ENCODE data around the gene ZNF207. TPM values are rescaled to one million over a fixed set of nuclear protein-coding genes. Genes with fewer than 3 reads are reported as not detected.
"Not testable (repeated sequence)": the region's sequence is repeated elsewhere in the genome, so short reads cannot be mapped to it uniquely, and the experiment has no call there.

Gene ZNF207
- total RNA-seq, 2 experiments from 2014 or later, result 271 to 292 TPM

DNA sequence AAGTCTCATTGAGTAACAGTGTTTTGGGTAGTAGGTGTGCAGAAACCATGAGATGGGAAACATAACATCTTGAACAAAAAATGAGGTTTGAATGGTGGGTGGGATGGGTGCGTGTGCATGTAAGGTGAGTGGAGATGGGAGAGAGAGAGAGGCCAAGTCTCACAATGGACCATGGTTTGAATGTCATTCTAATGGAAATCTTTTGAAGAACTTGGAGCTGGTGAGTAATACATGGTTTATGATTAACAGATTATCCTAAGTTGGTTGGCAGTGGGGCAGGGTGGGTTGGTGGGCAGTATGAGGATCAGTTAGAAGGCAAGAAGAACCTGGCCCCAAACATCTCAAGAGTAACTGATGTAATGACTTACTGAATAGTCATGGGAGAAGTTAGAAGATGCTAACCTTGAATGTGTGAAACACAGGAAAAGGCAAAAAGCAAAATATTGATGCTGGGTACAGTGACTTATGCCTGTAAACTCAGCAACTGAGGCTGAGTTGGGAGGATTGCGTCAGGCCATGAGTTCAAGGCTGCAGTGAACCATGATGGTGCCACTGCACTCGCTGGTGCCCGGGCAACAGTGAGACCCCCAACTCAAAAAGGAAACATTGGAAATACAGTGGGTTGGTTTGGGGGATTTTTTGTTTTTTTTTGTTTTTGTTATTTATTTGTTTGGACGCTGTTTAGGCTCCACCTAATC, 32.7 kb downstream of the ZNF207 start:
- ATAC-seq, result no peak
- Mint-ChIP-seq H3K36me3 (peaks cover 34% of the 10 kb centered on the region), H3K27ac (no peak overlapping the region), H3K4me1 (peaks cover 2% of the 10 kb centered on the region), H3K9me3 (ENCODE audit: low read depth) (no peaks in the 10 kb centered on the region), H3K27me3 (no peaks in the 10 kb centered on the region), H3K4me3 (no peak overlapping the region)
- CTCF ChIA-PET, result no interaction called here
- no peak for DNase-seq

DNA sequence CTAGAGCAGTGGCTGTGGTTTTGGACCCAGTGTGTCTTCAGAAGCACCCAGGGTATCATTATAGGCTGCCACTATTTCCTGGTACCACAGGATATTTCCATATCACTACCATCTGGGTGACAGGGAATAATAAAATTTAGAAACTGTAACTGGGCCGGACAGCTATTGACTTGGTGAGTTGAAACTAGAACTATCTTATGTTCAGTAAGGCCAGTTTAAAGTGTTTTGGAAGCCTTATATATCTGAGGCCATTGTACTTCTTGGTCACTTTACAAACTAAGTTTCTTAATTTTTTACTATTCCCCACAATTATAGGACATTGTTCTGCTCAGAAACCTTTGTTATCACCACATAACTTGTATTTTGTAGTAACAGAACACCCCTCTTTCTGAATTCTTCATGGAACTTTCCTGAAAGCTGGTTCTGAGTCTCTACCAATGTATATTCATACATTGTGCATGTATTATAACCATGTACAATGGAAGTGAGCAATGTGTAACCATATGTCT, 34.0 kb downstream of the ZNF207 start:
- ATAC-seq (no peak), DNase-seq (no peak)
- H3K36me3 Mint-ChIP-seq, result peaks cover 25% of the 10 kb centered on the region
- no peak overlapping the region for H3K4me3 Mint-ChIP-seq
- H3K4me1 Mint-ChIP-seq, result no peaks in the 10 kb centered on the region
- no peak overlapping the region for H3K27ac Mint-ChIP-seq
- no peaks in the 10 kb centered on the region for H3K27me3 Mint-ChIP-seq
- CTCF ChIA-PET, result interaction anchor here (1.1 kb wide), 1 partner anchor 11 kb away, joined by 3 read pairs; no protein-coding TSS in a partner anchor
- H3K9me3 Mint-ChIP-seq (ENCODE audit: low read depth), result no peaks in the 10 kb centered on the region

DNA sequence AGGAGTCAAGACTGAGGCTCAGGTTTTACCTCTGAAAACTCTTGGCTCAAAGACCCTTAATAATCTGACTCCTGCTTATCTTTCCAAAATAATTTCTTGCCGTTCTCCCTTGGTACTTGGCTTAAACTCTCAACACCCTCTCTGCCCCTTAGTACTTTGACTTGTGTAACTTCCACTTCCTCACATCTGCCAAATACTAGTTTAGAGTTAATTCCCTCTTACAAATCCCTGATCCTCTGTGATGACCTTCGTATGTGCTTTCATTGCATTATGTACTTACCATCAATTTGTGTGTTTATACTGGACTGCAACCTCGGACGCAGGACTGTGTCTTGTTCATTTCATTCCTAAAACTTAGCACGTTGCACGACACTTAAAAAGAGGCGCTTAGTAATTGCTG, 35.2 kb downstream of the ZNF207 start:
- ATAC-seq (no peak), DNase-seq (no peak)
- Mint-ChIP-seq H3K4me1 (no peaks in the 10 kb centered on the region), H3K27me3 (no peaks in the 10 kb centered on the region), H3K9me3 (ENCODE audit: low read depth) (no peaks in the 10 kb centered on the region), H3K27ac (no peak overlapping the region), H3K36me3 (peaks cover 23% of the 10 kb centered on the region), H3K4me3 (no peak overlapping the region)
- CTCF ChIA-PET, result no interaction called here

DNA sequence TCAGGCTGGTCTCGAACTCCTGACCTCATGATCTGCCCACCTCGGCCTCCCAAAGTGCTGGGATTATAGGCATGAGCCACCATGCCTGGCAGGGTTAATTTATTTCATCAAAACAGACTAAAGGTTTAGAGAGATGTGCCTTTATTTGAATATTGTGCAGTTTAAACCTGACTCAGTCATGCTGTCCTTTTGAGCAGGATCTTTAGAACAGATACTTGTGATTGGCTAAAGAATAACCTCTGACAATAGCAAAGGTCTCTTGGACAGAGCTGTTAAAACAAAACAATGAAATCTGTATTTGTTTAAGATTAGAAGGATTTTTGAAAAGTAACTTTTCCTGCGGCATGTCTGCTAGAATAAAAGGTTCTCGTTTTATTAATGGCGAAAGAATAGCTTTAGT, 36.0 kb downstream of the ZNF207 start:
- H3K27ac Mint-ChIP-seq, result no peak overlapping the region
- ATAC-seq (no peak), DNase-seq (no peak)
- H3K4me1 Mint-ChIP-seq, result no peaks in the 10 kb centered on the region
- no peaks in the 10 kb centered on the region for H3K27me3 Mint-ChIP-seq
- CTCF ChIA-PET, result no interaction called here
- H3K9me3 Mint-ChIP-seq (ENCODE audit: low read depth), result no peaks in the 10 kb centered on the region
- H3K4me3 Mint-ChIP-seq, result no peak overlapping the region
- H3K36me3 Mint-ChIP-seq, result peaks cover 21% of the 10 kb centered on the region

DNA sequence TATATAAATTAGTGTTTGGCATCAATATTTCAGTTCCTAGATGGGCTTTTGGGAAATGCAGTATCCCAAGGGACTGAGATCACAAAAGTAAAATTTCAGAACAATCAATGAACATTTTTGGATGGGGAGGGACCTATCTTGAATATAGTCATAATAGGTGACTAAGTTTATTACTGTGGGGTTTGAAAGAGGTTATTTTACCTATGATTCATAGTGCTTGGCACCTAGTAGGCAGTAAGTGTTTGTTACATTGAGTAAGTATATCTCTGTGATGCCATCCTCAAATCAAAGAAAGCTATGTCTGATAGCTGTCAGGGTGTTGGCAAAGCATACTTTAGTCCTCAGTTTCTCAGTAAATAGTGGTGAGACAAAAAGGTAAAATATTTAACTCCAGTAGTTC, 36.9 kb downstream of the ZNF207 start:
- ATAC-seq (no peak), DNase-seq (no peak)
- Mint-ChIP-seq H3K27me3 (no peaks in the 10 kb centered on the region), H3K4me3 (no peak overlapping the region), H3K4me1 (no peaks in the 10 kb centered on the region), H3K36me3 (peaks cover 18% of the 10 kb centered on the region), H3K27ac (no peak overlapping the region), H3K9me3 (ENCODE audit: low read depth) (no peaks in the 10 kb centered on the region)
- CTCF ChIA-PET, result no interaction called here

DNA sequence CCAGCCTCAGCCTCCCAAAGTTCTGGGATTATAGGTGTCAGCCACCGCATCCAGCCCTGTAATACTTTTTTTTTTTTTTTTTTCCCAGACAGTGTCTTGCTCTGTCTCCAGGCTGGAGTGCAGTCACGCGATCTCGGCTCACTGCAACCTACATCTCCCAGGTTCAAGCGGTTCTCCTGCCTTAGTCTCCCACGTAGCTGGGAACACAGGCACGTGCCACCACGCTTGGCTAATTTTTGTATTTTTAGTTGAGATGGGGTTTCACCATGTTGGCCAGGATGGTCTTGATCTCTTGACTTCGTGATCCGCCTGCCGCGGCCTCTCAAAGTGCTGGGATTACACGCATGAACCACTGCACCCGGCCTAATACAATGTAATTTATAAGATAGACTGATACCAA, 38.2 kb downstream of the ZNF207 start:
- DNase-seq; ATAC-seq; H3K27me3 Mint-ChIP-seq; H3K4me3 Mint-ChIP-seq; H3K9me3 Mint-ChIP-seq (ENCODE audit: low read depth); CTCF ChIA-PET; H3K27ac Mint-ChIP-seq; H3K4me1 Mint-ChIP-seq: not testable (repeated sequence)
- peaks cover 11% of the 10 kb centered on the region for H3K36me3 Mint-ChIP-seq

DNA sequence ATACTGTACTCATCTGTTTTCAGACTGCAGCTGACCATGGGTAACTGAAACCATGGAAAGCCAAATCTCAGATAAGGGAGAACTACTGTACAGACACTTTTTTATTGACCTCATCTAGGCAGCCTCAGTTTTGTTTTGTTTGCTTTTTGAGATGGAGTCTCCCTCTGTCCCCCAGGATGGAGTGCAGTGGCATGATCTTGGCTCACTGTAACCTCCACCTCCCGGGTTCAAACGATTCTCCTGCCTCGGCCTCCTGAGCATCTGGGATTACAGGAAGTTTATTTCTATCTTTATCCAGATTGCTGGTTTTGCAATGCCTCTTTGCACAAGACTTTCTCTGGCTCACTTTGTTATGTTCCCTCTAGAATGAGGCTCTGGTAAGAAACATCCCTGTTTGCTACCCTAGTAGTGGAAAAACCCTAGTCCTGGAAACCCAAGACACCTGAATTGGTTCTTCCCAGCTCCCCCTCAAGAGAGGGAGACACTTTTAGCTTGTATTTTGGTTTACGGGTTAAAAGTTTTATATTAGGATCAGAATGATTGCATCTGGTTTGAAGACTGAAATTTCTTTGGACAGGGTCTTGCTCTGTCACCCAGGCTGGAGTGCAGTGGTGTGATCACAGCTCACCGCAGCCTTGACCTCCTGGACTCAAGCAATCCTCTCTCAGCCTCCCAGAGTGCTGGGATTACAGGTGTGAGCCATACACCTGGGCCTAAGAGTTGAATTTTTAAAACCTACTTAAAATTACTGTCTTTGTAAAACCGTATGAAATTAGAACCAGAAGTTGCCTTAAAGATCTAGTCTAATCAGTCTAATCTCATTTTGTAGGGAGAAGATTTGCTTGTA, 38.9 kb downstream of the ZNF207 start:
- H3K27ac Mint-ChIP-seq, result no peak overlapping the region
- DNase-seq (no peak), ATAC-seq (no peak)
- no peaks in the 10 kb centered on the region for H3K27me3 Mint-ChIP-seq
- H3K9me3 Mint-ChIP-seq (ENCODE audit: low read depth), result no peaks in the 10 kb centered on the region
- H3K4me3 Mint-ChIP-seq, result no peak overlapping the region
- CTCF ChIA-PET, result no interaction called here
- H3K36me3 Mint-ChIP-seq, result peaks cover 12% of the 10 kb centered on the region
- no peaks in the 10 kb centered on the region for H3K4me1 Mint-ChIP-seq

DNA sequence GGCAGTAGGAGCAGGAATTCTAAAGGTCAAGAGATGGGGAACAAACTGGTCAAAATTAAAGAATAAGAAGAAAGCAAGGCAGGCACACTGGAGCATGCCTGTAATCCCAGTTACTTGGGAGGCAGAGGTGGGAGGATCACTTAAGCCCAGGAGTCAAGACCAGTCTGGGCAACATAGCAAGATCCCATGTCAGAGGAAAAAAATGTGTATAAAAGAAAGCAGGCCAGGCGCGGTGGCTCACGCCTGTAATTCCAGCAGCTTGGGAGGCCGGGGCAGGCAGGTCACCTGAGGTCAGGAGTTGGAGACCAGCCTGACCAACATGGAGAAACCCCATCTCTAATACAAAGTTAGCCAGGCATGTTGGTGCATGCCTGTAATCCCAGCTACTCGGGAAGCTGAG, 43.9 kb downstream of the ZNF207 start:
- H3K27ac Mint-ChIP-seq, result no peak overlapping the region
- ATAC-seq, result no peak
- no peaks in the 10 kb centered on the region for H3K27me3 Mint-ChIP-seq
- no peak overlapping the region for H3K4me3 Mint-ChIP-seq
- no peak for DNase-seq
- CTCF ChIA-PET, result interaction anchor here (1.0 kb wide), 1 partner anchor 13 kb away, joined by 4 read pairs; no protein-coding TSS in a partner anchor
- peaks cover 14% of the 10 kb centered on the region for H3K36me3 Mint-ChIP-seq
- H3K4me1 Mint-ChIP-seq, result peaks cover 2% of the 10 kb centered on the region
- H3K9me3 Mint-ChIP-seq (ENCODE audit: low read depth), result no peaks in the 10 kb centered on the region

DNA sequence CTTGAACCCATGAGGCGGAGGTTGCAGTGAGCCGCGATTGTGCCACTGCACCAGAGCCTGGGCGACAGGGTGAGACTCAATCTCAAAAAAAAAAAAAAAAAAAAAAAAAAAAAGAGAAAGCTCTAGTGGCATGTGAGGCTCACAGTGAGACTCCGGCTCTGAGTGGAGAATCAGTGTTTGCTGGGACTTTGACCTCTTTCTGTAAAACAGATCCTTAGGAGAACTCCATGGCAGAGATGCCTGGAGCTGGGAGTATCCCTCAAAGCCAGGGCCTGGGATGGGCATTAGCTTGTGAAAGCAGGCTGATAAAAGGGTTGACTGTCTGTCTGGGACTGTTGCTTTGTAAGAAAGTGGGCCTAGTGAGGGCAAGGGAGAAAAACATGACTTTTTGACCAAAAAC, 46.4 kb downstream of the ZNF207 start:
- ATAC-seq, result no peak

DNA sequence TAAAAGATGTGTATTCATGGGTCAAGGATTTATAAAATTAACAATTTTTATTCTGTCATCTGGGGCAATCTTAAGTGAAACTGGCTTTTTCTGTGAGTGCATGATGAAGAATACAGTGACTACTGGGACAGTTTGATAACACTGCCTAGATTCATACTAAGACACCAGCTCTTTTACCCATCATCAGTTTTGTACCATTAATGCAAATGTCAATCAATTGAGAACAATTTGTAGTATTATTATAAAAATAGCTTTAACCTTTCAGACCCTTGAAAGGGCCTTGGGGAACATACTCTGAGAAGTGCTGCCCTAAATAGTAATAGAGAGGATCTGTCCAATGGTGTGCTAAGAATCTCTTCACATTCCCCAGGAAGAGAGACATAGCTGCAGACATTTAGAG, 49.0 kb downstream of the ZNF207 start:
- DNase-seq (no peak), ATAC-seq (no peak)
- peaks cover 6% of the 10 kb centered on the region for H3K36me3 Mint-ChIP-seq
- peaks cover 5% of the 10 kb centered on the region for H3K4me1 Mint-ChIP-seq
- no peaks in the 10 kb centered on the region for H3K9me3 Mint-ChIP-seq (ENCODE audit: low read depth)
- H3K27ac Mint-ChIP-seq, result no peak overlapping the region
- no peaks in the 10 kb centered on the region for H3K27me3 Mint-ChIP-seq
- H3K4me3 Mint-ChIP-seq, result no peak overlapping the region
- CTCF ChIA-PET, result interaction anchor here (1.0 kb wide), 1 partner anchor 80 kb away, joined by 4 read pairs; no protein-coding TSS in a partner anchor

More for the DNA sequence above, 46.4 kb downstream of the ZNF207 start:
- Mint-ChIP-seq H3K36me3 (peaks cover 10% of the 10 kb centered on the region), H3K4me3 (no peak overlapping the region), H3K4me1 (peaks cover 2% of the 10 kb centered on the region), H3K27ac (no peak overlapping the region), H3K27me3 (no peaks in the 10 kb centered on the region), H3K9me3 (ENCODE audit: low read depth) (no peaks in the 10 kb centered on the region)
- DNase-seq, result no peak
- CTCF ChIA-PET, result interaction anchor here (0.6 to 1.0 kb wide), 3 partner anchors 23 to 143 kb away, joined by 3 to 5 read pairs (median 3); no protein-coding TSS in a partner anchor

DNA sequence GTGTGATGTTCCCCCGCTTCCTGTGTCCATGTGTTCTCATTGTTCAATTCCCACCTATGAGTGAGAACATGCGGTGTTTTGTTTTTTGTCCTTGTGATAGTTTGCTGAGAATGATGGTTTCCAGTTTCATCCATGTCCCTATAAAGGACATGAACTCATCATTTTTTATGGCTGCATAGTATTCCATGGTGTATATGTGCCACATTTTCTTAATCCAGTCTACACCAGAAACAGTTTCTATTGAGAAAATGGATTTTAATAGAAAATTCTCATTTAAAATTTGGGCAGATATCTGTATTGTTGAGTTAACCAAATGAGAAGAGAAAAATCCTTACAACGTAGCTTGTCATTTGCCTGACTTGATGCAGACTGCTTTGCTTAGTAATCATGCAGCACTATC, 60.1 kb downstream of the ZNF207 start:
- H3K4me3 Mint-ChIP-seq; ATAC-seq; H3K27me3 Mint-ChIP-seq; DNase-seq; H3K36me3 Mint-ChIP-seq; H3K27ac Mint-ChIP-seq; H3K4me1 Mint-ChIP-seq; H3K9me3 Mint-ChIP-seq (ENCODE audit: low read depth): not testable (repeated sequence)
- CTCF ChIA-PET, result interaction anchor here (1.2 kb wide), 1 partner anchor 11 kb away, joined by 3 read pairs; no protein-coding TSS in a partner anchor

DNA sequence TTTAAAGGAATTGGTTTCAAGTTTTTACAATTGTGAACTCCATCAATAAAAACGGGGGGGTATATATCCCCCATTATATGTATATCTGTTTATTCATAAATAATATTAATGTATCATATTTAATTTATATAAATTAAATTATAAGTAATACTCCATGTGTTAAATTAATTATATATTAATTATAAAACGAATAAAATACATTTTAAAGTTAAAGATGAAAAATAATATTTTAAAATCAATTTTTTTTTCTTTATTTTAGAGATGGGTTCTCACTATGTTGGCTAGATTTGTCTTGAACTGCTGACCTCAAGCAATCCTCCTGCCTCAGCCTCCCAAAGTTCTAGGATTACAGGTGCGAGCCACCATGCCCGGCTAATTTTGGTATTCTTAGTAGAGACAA, 76.9 kb downstream of the ZNF207 start:
- DNase-seq (no peak), ATAC-seq (no peak)
- H3K9me3 Mint-ChIP-seq (ENCODE audit: low read depth), result peaks cover 13% of the 10 kb centered on the region
- CTCF ChIA-PET, result no interaction called here
- no peaks in the 10 kb centered on the region for H3K27me3 Mint-ChIP-seq
- peaks cover 11% of the 10 kb centered on the region for H3K36me3 Mint-ChIP-seq
- no peak overlapping the region for H3K4me3 Mint-ChIP-seq
- H3K4me1 Mint-ChIP-seq, result no peaks in the 10 kb centered on the region
- H3K27ac Mint-ChIP-seq, result no peak overlapping the region

DNA sequence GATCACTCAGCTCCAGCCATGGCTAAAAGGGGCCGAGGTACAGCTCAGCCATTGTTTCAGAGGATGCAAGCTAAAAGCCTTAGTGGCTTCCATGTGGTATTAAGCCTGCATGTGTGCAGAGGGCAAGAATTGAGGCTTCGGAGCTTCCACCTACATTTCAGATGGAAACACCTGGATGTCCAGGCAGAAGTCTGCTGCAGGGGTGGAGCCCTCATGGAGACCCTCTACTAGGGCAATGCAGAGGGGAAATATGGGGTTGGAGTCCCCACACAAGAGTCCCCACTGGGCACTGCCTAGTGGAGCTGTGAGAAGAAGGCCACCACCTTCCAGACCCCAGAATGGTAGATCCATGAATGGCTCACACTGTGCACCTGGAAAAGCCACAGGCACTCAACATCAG, 79.6 kb downstream of the ZNF207 start:
- CTCF ChIA-PET, result interaction anchor here (2.5 kb wide), 1 partner anchor 15 kb away, joined by 10 read pairs; the partner anchor contains the start of gene PSMD11
- Mint-ChIP-seq H3K4me1 (no peaks in the 10 kb centered on the region), H3K4me3 (no peak overlapping the region), H3K27me3 (no peaks in the 10 kb centered on the region), H3K36me3 (peaks cover 11% of the 10 kb centered on the region), H3K9me3 (ENCODE audit: low read depth) (peaks cover 13% of the 10 kb centered on the region), H3K27ac (no peak overlapping the region)
- ATAC-seq (no peak), DNase-seq (no peak)

All from activated CD8-positive, alpha-beta memory T cell treated with anti-CD3 and anti-CD28 coated beads, Interleukin-2, amount 10 ng/mL, durations not matched to agents 7 days and 5 days (primary cell).